ENCODE results near the gene PLPP1.
A peak's percentile ranks its signal among the peaks of the same experiment; 100 is the strongest.
"Not testable (repeated sequence)": the region's sequence is repeated elsewhere in the genome, so short reads cannot be mapped to it uniquely, and the experiment has no call there.

PLPP1 gene

DNA sequence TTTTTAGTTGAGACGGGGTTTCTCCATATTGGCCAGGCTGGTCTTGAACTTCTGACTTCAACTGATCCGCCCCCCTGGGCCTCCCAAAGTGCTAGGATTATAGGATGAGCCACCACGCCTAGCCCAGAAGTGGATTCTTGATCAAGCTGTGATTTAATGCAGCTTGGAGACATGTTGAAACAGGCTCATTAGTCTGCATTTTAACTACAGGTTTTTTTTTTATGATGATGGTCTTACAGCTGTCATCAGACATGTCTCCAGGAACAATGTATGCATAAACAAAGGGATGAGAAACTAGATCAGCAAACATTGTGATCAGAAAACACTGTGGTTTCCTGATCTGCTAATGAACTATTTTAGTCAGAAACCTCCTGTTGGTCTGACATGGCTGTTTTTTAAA, 30.0 kb upstream of the PLPP1 start:
- Mint-ChIP-seq H3K36me3 (ENCODE audit: low read depth) (no peaks in the 10 kb centered on the region), H3K4me1 (ENCODE audit: low read depth) (peaks cover 3% of the 10 kb centered on the region), H3K27me3 (no peaks in the 10 kb centered on the region), H3K9me3 (no peaks in the 10 kb centered on the region), H3K4me3 (no peak overlapping the region), H3K27ac (no peak overlapping the region)
- no peak for DNase-seq

DNA sequence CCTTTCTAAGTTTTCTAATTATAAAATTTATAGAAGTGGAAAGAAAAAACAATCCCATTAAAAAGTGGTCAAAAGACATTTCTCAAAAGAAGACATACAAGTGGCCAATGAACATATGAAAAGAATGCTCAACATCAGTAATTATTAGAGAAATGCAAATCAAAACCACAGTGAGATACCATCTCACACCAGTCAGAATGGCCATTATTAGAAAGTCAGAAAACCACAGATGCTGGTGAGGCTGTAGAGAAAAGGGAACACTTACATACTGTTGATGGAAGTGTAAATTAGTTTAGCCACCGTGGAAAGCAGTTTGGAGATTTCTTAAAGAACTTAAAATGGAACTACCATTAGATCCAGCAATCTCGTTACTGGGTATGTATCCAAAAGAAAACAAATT, 23.7 kb upstream of the PLPP1 start:
- H3K27me3 Mint-ChIP-seq = no peaks in the 10 kb centered on the region
- no peak overlapping the region for H3K27ac Mint-ChIP-seq
- no peaks in the 10 kb centered on the region for H3K36me3 Mint-ChIP-seq (ENCODE audit: low read depth)
- DNase-seq = no peak
- H3K4me1 Mint-ChIP-seq (ENCODE audit: low read depth) = no peaks in the 10 kb centered on the region
- no peaks in the 10 kb centered on the region for H3K9me3 Mint-ChIP-seq
- no peak overlapping the region for H3K4me3 Mint-ChIP-seq

DNA sequence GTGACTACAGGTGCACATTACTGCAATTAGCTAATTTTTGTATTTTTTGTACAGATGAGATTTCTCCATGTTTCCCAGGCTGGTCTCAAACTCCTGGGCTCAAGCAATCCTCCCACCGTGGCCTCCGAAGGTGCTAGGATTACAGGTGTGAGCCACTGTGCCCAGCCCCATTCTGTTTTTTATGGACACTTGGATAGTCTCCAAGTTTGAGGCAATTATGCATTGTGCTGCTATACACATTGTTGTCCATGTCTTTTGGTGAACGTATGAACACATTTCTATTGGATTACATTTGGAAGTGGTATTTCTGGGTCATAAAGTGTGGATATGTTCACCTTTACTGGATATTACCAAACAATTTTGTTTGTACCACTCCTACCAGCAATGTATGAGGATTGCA, 22.4 kb upstream of the PLPP1 start:
- Mint-ChIP-seq H3K4me3 (no peak overlapping the region), H3K4me1 (ENCODE audit: low read depth) (no peaks in the 10 kb centered on the region), H3K27me3 (no peaks in the 10 kb centered on the region), H3K9me3 (no peaks in the 10 kb centered on the region), H3K36me3 (ENCODE audit: low read depth) (no peaks in the 10 kb centered on the region), H3K27ac (no peak overlapping the region)
- no peak for DNase-seq

DNA sequence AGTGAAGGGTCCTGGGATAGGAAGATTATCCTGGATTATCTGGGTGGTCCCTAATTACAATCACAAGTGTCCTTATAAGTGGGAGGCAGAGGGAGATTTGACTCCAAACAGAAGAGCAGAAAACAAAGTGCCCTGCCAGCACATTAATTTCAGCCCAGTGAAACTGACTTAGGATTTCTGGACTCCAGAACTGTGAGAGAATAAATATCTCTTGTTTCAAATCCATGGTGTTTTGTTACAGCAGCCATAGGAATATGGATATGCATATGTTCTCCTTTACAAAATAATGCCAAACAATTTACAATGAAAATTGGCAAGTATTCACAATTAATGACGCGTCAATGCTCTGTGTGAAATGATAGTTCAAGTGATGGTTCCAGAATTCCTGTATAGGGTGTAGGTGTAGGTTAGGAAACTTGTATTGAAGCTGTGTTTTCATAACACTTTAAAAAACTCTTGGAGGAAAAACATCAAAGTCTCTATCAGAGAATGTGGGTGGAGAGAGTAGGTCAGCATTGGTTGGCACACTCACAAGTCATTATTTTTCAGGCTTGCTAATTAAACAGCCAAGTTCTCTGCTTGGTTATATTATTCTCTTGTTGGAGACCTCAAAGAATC, 19.9 kb upstream of the PLPP1 start:
- Mint-ChIP-seq H3K27me3 (peaks cover 3% of the 10 kb centered on the region), H3K4me1 (ENCODE audit: low read depth) (no peaks in the 10 kb centered on the region), H3K36me3 (ENCODE audit: low read depth) (no peaks in the 10 kb centered on the region), H3K27ac (no peak overlapping the region), H3K4me3 (no peak overlapping the region), H3K9me3 (no peaks in the 10 kb centered on the region)
- DNase-seq = no peak

DNA sequence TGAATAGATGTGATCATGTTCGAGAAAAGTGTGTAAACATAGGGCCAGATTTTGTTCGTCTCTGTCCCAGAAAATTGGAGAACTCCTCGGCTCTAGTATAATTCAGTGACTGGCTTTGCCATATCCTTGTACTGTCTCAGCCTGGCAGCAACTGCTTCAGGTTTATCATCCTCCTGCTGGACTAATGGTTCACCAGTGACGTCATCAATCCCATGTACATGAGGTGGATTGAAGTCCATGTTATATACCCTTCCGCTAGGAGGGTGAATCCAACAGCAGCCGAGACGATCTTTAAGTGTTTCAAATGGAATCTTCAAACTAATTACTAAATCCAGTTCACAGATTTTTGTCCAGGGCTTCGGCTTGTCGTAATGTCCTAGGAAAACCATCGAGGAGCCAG, 17.1 kb upstream of the PLPP1 start:
- no peak for DNase-seq
- H3K4me3 Mint-ChIP-seq = no peak overlapping the region
- no peaks in the 10 kb centered on the region for H3K36me3 Mint-ChIP-seq (ENCODE audit: low read depth)
- no peak overlapping the region for H3K27ac Mint-ChIP-seq
- H3K27me3 Mint-ChIP-seq = peaks cover 13% of the 10 kb centered on the region
- no peaks in the 10 kb centered on the region for H3K9me3 Mint-ChIP-seq
- H3K4me1 Mint-ChIP-seq (ENCODE audit: low read depth) = no peaks in the 10 kb centered on the region

DNA sequence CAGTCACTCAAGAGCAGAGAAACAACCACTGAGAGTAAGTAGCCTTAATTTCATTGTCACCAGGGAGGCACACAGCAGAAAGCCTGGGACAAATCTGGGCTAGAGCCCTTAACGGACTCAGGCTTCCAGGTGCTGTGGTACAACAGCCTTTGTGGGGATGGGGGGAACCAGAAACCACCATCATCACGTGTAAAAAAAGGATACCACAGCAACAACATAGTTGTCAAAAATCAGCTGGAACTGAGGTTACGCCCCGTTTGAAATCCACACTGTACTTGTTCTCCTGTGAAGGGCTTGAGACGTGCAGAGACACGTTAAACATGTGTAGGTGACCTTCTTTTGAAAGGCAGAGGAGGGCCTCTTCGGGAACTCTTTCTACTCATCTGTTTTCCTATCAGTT, 16.6 kb upstream of the PLPP1 start:
- peaks cover 15% of the 10 kb centered on the region for H3K27me3 Mint-ChIP-seq
- H3K9me3 Mint-ChIP-seq = no peaks in the 10 kb centered on the region
- H3K36me3 Mint-ChIP-seq (ENCODE audit: low read depth) = no peaks in the 10 kb centered on the region
- no peaks in the 10 kb centered on the region for H3K4me1 Mint-ChIP-seq (ENCODE audit: low read depth)
- no peak overlapping the region for H3K4me3 Mint-ChIP-seq
- DNase-seq = no peak
- H3K27ac Mint-ChIP-seq = no peak overlapping the region

DNA sequence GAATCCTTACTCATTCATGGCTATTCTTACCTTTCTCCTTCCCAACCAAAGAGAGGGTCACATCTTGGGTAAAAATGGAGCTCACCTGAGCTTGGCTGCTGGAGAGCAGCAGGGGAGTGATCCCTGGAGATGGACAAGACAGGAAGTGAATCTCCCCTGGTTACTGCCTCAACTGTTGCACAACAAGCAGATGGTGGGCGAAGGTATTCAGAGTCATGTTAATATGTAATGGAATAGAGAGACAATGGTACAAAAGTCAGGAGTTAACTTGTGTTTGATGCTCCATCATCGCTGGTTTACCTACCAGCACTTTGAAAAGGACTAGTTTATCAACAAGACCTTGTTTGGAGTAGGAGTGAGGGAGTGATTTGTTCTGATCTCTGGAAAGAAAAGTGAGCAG, 13.0 kb upstream of the PLPP1 start:
- Mint-ChIP-seq H3K27me3 (peaks cover 18% of the 10 kb centered on the region), H3K4me3 (no peak overlapping the region), H3K36me3 (ENCODE audit: low read depth) (no peaks in the 10 kb centered on the region), H3K9me3 (no peaks in the 10 kb centered on the region), H3K4me1 (ENCODE audit: low read depth) (no peaks in the 10 kb centered on the region), H3K27ac (no peak overlapping the region)
- no peak for DNase-seq

DNA sequence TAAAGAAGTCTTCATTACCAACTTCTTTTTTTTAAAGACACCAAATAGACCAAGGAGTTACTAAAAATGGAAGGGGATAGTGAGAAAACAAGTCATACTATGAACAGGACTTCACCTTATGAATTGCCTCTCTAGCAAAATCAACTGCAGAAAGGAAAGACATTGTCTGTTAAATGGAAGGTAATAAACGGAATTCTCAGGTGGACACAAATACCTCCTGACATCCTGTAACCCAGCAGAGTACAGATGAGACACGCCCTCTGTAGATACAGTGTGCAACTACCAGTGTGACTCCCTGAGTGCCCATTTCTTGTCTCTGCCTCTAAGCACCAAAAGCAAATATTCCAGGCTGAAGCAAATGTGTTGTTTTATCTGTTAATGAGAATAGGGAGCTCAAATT, 12.2 kb upstream of the PLPP1 start:
- Mint-ChIP-seq H3K36me3 (ENCODE audit: low read depth) (no peaks in the 10 kb centered on the region), H3K27me3 (peaks cover 18% of the 10 kb centered on the region), H3K4me1 (ENCODE audit: low read depth) (no peaks in the 10 kb centered on the region), H3K9me3 (no peaks in the 10 kb centered on the region), H3K4me3 (no peak overlapping the region), H3K27ac (no peak overlapping the region)
- no peak for DNase-seq

DNA sequence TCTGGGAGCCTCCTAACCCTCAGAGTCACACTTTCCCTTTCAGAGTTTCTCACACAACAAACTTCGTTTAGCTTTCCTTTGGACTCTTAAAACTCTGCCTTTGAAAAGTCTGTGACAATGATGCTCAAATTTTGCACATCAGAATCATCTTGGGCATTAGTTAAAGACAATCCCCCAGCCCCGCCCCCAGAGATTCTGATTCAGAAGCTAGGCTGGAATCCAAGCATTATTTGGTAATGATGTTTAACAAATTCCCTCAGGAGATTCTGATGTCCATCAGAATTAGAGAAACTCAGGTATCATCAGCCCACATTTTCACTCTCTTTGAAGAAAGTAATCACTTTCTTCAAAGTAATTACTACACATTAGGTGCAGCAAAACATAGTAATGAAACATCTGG, 9.6 kb upstream of the PLPP1 start:
- H3K36me3 Mint-ChIP-seq (ENCODE audit: low read depth) = no peaks in the 10 kb centered on the region
- no peak for DNase-seq

DNA sequence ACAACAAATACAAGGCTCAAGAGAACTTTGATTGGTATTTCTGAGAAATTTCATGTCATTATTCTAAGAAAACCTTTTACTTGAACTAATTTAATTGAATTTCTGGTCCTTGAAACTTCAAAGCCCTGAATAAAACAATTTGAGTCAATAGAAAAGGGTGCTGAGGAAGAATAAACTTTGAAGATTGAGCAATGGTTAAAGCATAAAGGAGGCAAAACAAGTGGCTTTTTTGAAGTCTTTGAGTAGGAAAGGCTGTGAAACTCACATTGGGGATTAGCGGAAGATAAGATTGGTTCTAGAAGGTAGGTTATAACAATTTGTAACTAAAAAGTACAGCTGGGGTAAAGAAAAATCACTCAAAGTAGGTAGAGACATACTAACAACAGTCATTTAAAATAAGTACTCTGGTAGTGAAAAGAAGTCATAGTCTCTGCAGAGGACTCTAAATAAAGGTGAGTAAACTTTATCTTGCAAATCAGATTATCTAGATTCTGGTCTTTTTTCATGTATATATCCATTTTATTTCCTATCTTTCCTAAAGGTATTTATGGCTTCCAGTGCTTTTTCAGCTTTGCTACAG, 6.4 kb upstream of the PLPP1 start:
- Mint-ChIP-seq H3K36me3 (ENCODE audit: low read depth) (no peaks in the 10 kb centered on the region), H3K27ac (peak overlapping the region; percentile 75), H3K4me3 (no peak overlapping the region), H3K9me3 (no peaks in the 10 kb centered on the region), H3K4me1 (ENCODE audit: low read depth) (peaks cover 33% of the 10 kb centered on the region), H3K27me3 (peaks cover 4% of the 10 kb centered on the region)
- no peak for DNase-seq

More for the DNA sequence above, 9.6 kb upstream of the PLPP1 start:
- Mint-ChIP-seq H3K27me3 (peaks cover 16% of the 10 kb centered on the region), H3K9me3 (no peaks in the 10 kb centered on the region), H3K4me3 (no peak overlapping the region), H3K27ac (no peak overlapping the region), H3K4me1 (ENCODE audit: low read depth) (peaks cover 22% of the 10 kb centered on the region)

DNA sequence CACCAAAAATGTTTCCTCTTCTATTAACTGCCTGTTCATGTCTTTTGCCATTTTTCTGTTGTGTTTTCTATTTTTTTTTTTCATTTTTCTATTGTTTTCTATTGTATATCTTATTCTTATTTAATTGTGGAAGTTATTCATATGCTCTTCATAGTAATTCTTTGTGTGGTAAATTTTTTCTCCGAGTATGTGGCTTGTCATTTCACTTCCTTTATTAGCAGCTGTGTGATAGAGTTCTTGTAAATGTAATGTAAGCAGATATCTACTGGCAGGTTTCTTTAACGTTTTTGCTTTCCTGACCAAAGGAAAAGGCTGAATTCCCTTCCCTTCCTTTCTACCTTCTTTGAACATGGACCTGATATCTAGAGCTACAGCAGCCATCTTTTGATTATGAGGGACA, 5.8 kb upstream of the PLPP1 start:
- Mint-ChIP-seq H3K27me3 (peaks cover 1% of the 10 kb centered on the region), H3K36me3 (ENCODE audit: low read depth) (no peaks in the 10 kb centered on the region), H3K4me1 (ENCODE audit: low read depth) (peaks cover 38% of the 10 kb centered on the region), H3K4me3 (no peak overlapping the region), H3K27ac (peak overlapping the region; percentile 65), H3K9me3 (no peaks in the 10 kb centered on the region)
- DNase-seq = no peak

DNA sequence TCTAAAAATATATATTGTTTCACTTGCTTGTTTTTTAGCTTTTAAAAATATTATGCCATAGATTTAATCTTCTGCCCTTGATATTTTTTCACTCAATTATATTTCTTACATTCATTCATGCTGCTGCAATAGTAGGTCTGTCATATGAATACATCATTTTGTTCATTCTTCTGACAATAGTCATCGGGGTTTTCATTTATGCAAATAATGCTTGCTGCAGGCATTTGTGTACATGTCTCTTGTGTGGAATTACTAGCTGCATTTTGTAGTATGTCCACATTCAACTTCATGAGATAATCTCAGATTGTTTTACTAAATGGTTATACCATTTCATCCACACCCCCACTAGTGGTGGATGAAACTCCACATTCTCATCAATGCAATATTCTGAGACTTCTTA, 5.3 kb upstream of the PLPP1 start:
- Mint-ChIP-seq H3K27me3 (no peaks in the 10 kb centered on the region), H3K27ac (no peak overlapping the region), H3K36me3 (ENCODE audit: low read depth) (no peaks in the 10 kb centered on the region), H3K4me3 (no peak overlapping the region), H3K9me3 (no peaks in the 10 kb centered on the region), H3K4me1 (ENCODE audit: low read depth) (peaks cover 43% of the 10 kb centered on the region)
- DNase-seq = no peak

DNA sequence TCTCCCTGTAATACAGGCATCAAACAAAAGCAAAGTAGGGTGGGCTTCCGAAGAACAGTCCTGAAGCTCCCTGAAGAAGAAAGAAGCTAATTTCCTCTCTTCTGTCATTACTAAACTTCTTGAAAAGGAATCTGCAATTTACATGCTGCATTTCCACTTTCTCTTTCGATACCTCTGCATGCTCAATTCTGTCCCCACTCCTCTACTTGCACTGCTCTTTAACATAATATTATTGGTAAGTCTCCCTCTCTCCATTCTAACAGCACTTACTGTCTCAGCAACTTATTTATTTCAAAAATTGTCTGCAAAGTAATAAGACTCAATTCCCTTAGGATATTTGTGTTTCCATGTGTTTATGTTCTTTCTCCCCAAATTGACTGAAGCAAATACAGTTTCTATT, 3.9 kb upstream of the PLPP1 start:
- H3K27ac Mint-ChIP-seq = peak overlapping the region; percentile 35
- no peaks in the 10 kb centered on the region for H3K9me3 Mint-ChIP-seq
- H3K36me3 Mint-ChIP-seq (ENCODE audit: low read depth) = peaks cover 4% of the 10 kb centered on the region
- peaks cover 48% of the 10 kb centered on the region for H3K4me1 Mint-ChIP-seq (ENCODE audit: low read depth)
- H3K4me3 Mint-ChIP-seq = peak overlapping the region; percentile 49
- no peak for DNase-seq
- no peaks in the 10 kb centered on the region for H3K27me3 Mint-ChIP-seq

DNA sequence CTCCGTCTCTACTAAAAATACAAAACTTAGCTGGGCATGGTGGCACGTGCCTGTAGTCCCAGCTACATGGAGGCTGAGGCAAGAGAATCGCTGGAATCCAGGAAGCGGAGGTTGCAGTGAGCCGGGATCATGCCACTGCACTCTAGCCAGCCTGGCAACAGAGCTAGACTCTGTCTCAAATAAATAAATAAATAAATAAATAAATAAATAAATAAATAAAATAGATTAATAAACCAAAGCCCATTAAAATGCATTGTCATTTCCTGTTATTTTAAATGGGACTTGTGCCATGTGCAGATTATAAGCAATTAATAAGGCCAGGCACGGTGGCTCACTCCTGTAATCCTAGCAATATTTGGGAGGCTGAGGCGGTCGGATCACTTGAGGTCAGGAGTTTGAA, 2.6 kb upstream of the PLPP1 start:
- H3K36me3 Mint-ChIP-seq (ENCODE audit: low read depth); H3K27me3 Mint-ChIP-seq; DNase-seq; H3K9me3 Mint-ChIP-seq; H3K4me3 Mint-ChIP-seq; H3K27ac Mint-ChIP-seq: not testable (repeated sequence)
- peaks cover 56% of the 10 kb centered on the region for H3K4me1 Mint-ChIP-seq (ENCODE audit: low read depth)

DNA sequence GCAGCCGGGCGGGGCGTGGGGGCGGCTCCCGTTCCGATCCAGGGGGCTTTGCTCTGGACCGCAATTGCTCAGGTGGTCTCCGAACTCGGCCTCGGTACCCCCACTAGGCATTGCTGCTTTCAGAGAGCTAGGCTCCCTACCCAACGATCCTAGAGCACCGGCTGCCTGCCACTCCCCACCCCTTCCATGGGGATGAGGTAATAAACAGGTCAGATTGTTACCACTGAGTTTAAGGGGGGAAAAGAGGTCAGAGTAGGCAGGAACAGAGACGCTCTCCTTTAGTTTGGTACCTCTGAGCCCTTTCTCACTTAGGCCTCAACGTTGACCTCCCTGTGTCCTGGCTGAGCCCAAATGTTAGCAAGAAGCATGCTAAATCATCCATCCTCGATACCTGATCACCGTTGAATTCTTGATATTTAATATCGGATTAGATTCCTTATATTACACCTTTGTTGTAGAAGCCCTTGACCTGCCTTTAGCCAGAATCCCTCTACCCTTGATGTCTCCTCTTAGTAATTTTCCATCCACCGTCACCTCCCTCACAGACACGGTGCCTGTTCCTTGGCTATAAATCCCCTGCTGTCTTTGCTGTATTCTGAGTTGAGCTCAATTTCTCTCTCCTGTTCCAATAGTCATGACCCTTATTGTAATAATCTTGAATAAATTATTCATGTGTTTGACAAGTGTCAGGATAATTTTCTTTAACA, 588 bp upstream of the PLPP1 start:
- Mint-ChIP-seq H3K27me3 (no peaks in the 10 kb centered on the region), H3K36me3 (ENCODE audit: low read depth) (peaks cover 7% of the 10 kb centered on the region), H3K4me3 (peak overlapping the region; percentile 86), H3K4me1 (ENCODE audit: low read depth) (peaks cover 48% of the 10 kb centered on the region), H3K27ac (peak overlapping the region; percentile 88), H3K9me3 (no peaks in the 10 kb centered on the region)
- no peak for DNase-seq
